H1 (cell line): ENCODE data around the gene NR4A1. TPM values are rescaled to one million over a fixed set of nuclear protein-coding genes. Genes with fewer than 3 reads are reported as not detected.

Source experiments
- EZH2 ChIP-seq: fragments of 200-600 bp; sonication (generic); IDR thresholded peaks from 2 replicates; pipeline ENCODE4 v1.7.1; 2012; ENCODE audit warnings: low read depth, mild to moderate bottlenecking, moderate library complexity, low read length, inconsistent platforms; ENCODE audit not compliant: severe bottlenecking
- polyA plus RNA-seq, 7 experiments: library from polyadenylated mRNA; depleted of rRNA in 3 of 7; stranded (reverse) in 5 of 7; unstranded in 2 of 7; fragments of >200 nt in 5 of 7; fragments of 200-250 nt in 2 of 7; gene quantifications; 1 replicate in 5 of 7; 2 replicates in 1 of 7; 4 replicates in 1 of 7; pipeline versions ENCODE4 v1.2.1 to v1.2.3, GENCODE V29; 2011 to 2013; ENCODE audit warnings: missing spikeins in 2 of 7, mixed read lengths in 2 of 7
- total RNA-seq: library from RNA; stranded (reverse); fragmentation: NEBNext Ultra II Directional; extraction: Animal tissue kit (Norgen Biotek cat#: 25700); gene quantifications from 2 replicates; pipeline ENCODE4 v1.2.1, GENCODE V29; 2021

NR4A1 gene
- total and polyA plus RNA-seq, 2 of the 8 experiments (the other 6 are each of a cell fraction or from before 2014, with no cell fraction given), result 18.7 to 23.3 TPM

DNA sequence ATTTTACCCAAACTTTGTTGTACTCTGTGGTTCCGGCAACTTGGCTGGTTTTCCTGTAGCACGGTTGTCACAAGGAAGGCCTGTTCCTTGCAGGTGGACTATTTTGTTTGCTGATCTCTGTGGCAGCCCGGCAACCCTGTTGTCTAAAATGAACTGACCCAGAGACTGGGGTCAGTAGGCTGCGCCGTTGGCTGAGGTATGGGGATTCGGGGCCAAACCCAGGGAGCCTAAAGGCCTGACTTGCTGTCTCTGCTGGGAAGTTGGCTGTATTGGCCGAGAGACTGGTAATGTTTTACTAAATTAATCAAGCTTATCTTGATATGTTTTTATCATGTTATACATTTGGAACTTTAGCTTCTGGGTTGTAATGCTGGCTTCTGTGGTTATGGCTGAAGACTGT is 42.1 kb downstream of the NR4A1 start (continued):
- no peak for TF ChIP-seq EZH2
